ENCODE data around the gene SGO2. TPM values are rescaled to one million over a fixed set of nuclear protein-coding genes. Genes with fewer than 3 reads are reported as not detected.

Gene SGO2
- total and polyA plus RNA-seq, 2 of the 13 experiments (the other 11 are each of a cell fraction or from before 2014, with no cell fraction given), result 5.1 to 16.2 TPM

DNA sequence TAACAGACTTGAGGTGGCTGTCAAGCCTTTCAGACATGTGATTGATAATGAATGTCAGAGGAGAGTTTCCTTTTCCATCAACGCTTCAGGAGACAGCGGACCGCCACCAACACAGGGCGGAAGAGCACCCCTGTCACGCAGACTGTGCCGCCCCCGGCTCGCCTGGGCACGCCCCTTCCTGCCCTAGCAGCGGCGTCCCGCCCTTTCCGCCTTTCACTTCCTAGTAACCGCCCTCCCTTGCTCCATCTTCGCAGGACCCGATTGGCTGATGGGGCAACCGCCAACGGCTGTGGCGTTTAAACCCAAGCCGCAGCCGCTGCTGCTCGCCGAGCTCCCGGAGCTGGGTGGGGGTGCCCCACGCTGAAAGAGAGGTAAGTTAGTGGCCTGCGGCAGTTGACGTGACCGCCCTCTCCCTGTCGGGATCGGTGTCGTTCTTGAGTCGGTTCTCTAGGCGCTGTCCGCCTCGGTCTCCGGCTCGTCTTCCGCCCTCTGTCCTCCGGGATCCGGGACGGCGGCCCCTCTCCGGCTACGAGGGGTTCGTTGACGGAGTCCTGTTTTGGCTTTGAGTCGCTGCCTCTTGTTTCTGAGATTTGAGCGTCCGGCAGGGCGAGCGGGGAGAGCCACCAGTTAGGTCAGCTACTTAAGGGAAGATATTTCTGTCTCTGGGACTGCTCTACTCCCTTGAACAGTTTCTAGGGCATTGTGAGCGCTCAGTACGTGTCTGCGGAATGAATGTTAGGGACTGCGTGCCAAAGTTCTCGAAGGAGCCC is at the start of gene SGO2 (continued):
- TF ChIP-seq PHF5A (CRISPR knock-in tag; IDR thresholded peaks at IDR 0.05; ENCODE audit: low read depth, unreplicated experiment), result no peak
- 0 out of 2 replicates have a peak, but pooled peaks have one; percentile 54 for TF ChIP-seq ZNF235 (CRISPR knock-in tag; IDR thresholded peaks at IDR 0.05; ENCODE audit: borderline replicate concordance)
- peak; percentile 91 for TF ChIP-seq CEBPB (IDR thresholded peaks at IDR 0.05; ENCODE audit: borderline replicate concordance, low read depth, low read length)
- TF ChIP-seq ZNF710 (CRISPR knock-in tag; IDR thresholded peaks at IDR 0.05; ENCODE audit: borderline replicate concordance), result no peak; the same call in 1 of the 2 replicates
- peak; percentile 79; the same call in 1 of the 2 replicates for TF ChIP-seq ZNF616 (CRISPR knock-in tag; IDR thresholded peaks at IDR 0.05; ENCODE audit: low read depth)
- TF ChIP-seq CREB3 (CRISPR knock-in tag; IDR thresholded peaks at IDR 0.05), result no peak
- peak; percentile 80 for TF ChIP-seq XRCC5 (optimal IDR thresholded peaks at IDR 0.05; ENCODE audit: low read length)
- no peak for TF ChIP-seq ZSCAN20 (CRISPR knock-in tag; IDR thresholded peaks at IDR 0.05; ENCODE audit: borderline replicate concordance)
- TF ChIP-seq ZNF574 (CRISPR knock-in tag; IDR thresholded peaks at IDR 0.05), result peak; percentile 95
- peak; percentile 54 for TF ChIP-seq JARID2 (CRISPR knock-in tag; IDR thresholded peaks at IDR 0.05; ENCODE audit: insufficient replicate concordance)
- TF ChIP-seq FOSL2 (CRISPR knock-in tag; IDR thresholded peaks at IDR 0.05), result peak; percentile 60
- TF ChIP-seq KLF16 (CRISPR knock-in tag; IDR thresholded peaks at IDR 0.05), result peak; percentile 46 to 99; a peak in 2 of 4 replicates
- peak; percentile 80 for TF ChIP-seq ZNF781 (CRISPR knock-in tag; IDR thresholded peaks at IDR 0.05; ENCODE audit: borderline replicate concordance, not compliant biosample characterization)
- TF ChIP-seq, protein P1, sequence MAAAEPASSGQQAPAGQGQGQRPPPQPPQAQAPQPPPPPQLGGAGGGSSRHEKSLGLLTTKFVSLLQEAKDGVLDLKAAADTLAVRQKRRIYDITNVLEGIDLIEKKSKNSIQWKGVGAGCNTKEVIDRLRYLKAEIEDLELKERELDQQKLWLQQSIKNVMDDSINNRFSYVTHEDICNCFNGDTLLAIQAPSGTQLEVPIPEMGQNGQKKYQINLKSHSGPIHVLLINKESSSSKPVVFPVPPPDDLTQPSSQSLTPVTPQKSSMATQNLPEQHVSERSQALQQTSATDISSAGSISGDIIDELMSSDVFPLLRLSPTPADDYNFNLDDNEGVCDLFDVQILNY (CRISPR knock-in tag; conservative IDR thresholded peaks at IDR 0.05), result peak; percentile 98
- peak; percentile 61; the same call in 1 of the 2 replicates for TF ChIP-seq ZSCAN21 (CRISPR knock-in tag; IDR thresholded peaks at IDR 0.05; ENCODE audit: borderline replicate concordance)
- peak; percentile 87; the same call in 1 of the 2 replicates for TF ChIP-seq ZNF766 (CRISPR knock-in tag; IDR thresholded peaks at IDR 0.05; ENCODE audit: borderline replicate concordance)
- TF ChIP-seq SKI (IDR thresholded peaks at IDR 0.05; ENCODE audit: partially characterized antibody), result peak; percentile 14
- no peak for TF ChIP-seq TBX3 (IDR thresholded peaks at IDR 0.05; ENCODE audit: borderline replicate concordance)
- peak; percentile 86 for TF ChIP-seq SNAPC2 (CRISPR knock-in tag; IDR thresholded peaks at IDR 0.05)
- peak; percentile 60 for TF ChIP-seq FOXO1 (CRISPR knock-in tag; IDR thresholded peaks at IDR 0.05)
- TF ChIP-seq ZNF432 (CRISPR knock-in tag; IDR thresholded peaks at IDR 0.05; ENCODE audit: borderline replicate concordance), result no peak

Measured in HepG2 (cell line).